Ishikawa (cell line): ENCODE data around the gene CD151.

Experiments
- CEBPB ChIP-seq: IDR thresholded peaks from 2 replicates; pipeline ENCODE4 v1.6.1; 2012
- CREB1 ChIP-seq: IDR thresholded peaks from 2 replicates; pipeline ENCODE4 v1.6.1; 2012; ENCODE audit warnings: low read depth
- EGR1 ChIP-seq: IDR thresholded peaks from 2 replicates; pipeline ENCODE4 v1.6.1; 2012
- EP300 ChIP-seq: IDR thresholded peaks from 2 replicates; pipeline ENCODE4 v1.6.1; 2012; ENCODE audit warnings: borderline replicate concordance
- FOXM1 ChIP-seq: IDR thresholded peaks from 2 replicates; pipeline ENCODE4 v1.6.1; 2012; ENCODE audit warnings: low read depth, borderline replicate concordance
- MAX ChIP-seq: IDR thresholded peaks from 2 replicates; pipeline ENCODE4 v1.6.1; 2012
- NFIC ChIP-seq: IDR thresholded peaks from 2 replicates; pipeline ENCODE4 v1.6.1; 2012
- RAD21 ChIP-seq: IDR thresholded peaks from 2 replicates; pipeline ENCODE4 v1.6.1; 2012; ENCODE audit warnings: low read depth
- REST ChIP-seq: IDR thresholded peaks from 2 replicates; pipeline ENCODE4 v1.6.1; 2012; ENCODE audit warnings: low read depth, mild to moderate bottlenecking
- TAF1 ChIP-seq: IDR thresholded peaks from 2 replicates; pipeline ENCODE4 v1.6.1; 2012; ENCODE audit warnings: low read depth, mild to moderate bottlenecking
- TCF12 ChIP-seq: IDR thresholded peaks from 2 replicates; pipeline ENCODE4 v1.6.1; 2012; ENCODE audit warnings: low read depth
- TEAD4 ChIP-seq: IDR thresholded peaks from 2 replicates; pipeline ENCODE4 v1.6.1; 2012
- YY1 ChIP-seq: IDR thresholded peaks from 2 replicates; pipeline ENCODE4 v1.6.1; 2012; ENCODE audit warnings: low read depth
- ZBTB7A ChIP-seq: IDR thresholded peaks from 2 replicates; pipeline ENCODE4 v1.6.1; 2012; ENCODE audit warnings: low read depth

GRCh38 chr11:833849-834311, 1.1 kb downstream of the CD151 start:
- TF ChIP-seq TCF12, result no peak
- no peak for TF ChIP-seq EGR1
- TF ChIP-seq REST, result no peak
- TF ChIP-seq EP300, result no peak
- TF ChIP-seq CEBPB, result no peak
- TF ChIP-seq TAF1, result no peak
- no peak for TF ChIP-seq ZBTB7A
- TF ChIP-seq RAD21, result no peak
- TF ChIP-seq TEAD4, result no peak
- TF ChIP-seq NFIC, result no peak
- TF ChIP-seq YY1, result no peak
- no peak for TF ChIP-seq FOXM1
- no peak for TF ChIP-seq CREB1
- TF ChIP-seq MAX, result no peak
